ENCODE results near the gene BCAN.

- TF ChIP-seq CTCF (conservative IDR thresholded peaks at IDR 0.05; ENCODE audit: low read depth in 2 of 2) (peak; percentile 86 to 91), ZNF462 (CRISPR knock-in tag; IDR thresholded peaks at IDR 0.05) (no peak), REST (IDR thresholded peaks at IDR 0.05; ENCODE audit: unreplicated experiment) (peak; percentile 22), EZH2 (IDR thresholded peaks at IDR 0.05; ENCODE audit: low read depth, unreplicated experiment) (no peak), ZNF331 (CRISPR knock-in tag; IDR thresholded peaks at IDR 0.05; ENCODE audit: low read depth) (no peak), NANOG (IDR thresholded peaks at IDR 0.05; ENCODE audit: borderline replicate concordance) (no peak; the same call in 1 of the 2 replicates), EZH2phosphoT487 (IDR thresholded peaks at IDR 0.05; ENCODE audit: unreplicated experiment) (no peak), POLR2AphosphoS5 (IDR thresholded peaks at IDR 0.05; ENCODE audit: low read depth) (peak; percentile 44; the same call in 1 of the 2 replicates), CREB1 (CRISPR knock-in tag; IDR thresholded peaks at IDR 0.05; ENCODE audit: low read depth) (peak; percentile 68), ZNF114 (CRISPR knock-in tag; IDR thresholded peaks at IDR 0.05) (no peak), STAT1 (IDR thresholded peaks at IDR 0.05; ENCODE audit: unreplicated experiment) (no peak)
Observed at GRCh38 chr1:156705918-156706656, 64.2 kb downstream of the BCAN start.

All from GM23338 (cell line).